GM23338 (cell line): Measurements from ENCODE around the gene FGF19. TPM values are rescaled to one million over a fixed set of nuclear protein-coding genes. Genes with fewer than 3 reads are reported as not detected.

Experiments
- ATAC-seq: fragments of 200-7000 bp; cut with Tn5 transposase; 3 replicates; pipeline ENCODE4 v1.9.1; 2020
- DNase-seq: peaks from one replicate; pipeline ENCODE4 v3.0.0-alpha.2; 2015; ENCODE audit warnings: low spot score
- H2AFZ ChIP-seq: fragments of 200-600 bp; sonication (generic); 2 replicates; pipeline ENCODE4 v1.8.0; 2016; ENCODE audit warnings: antibody characterized with exemption, mild to moderate bottlenecking, moderate library complexity
- H3F3A ChIP-seq: fragments of 200-600 bp; sonication (generic); replicated peaks from 2 replicates; pipeline ENCODE4 v1.8.0; 2017; ENCODE audit warnings: antibody characterized with exemption, mixed run types, low read depth
- H3K27ac ChIP-seq: fragments of 200-600 bp; sonication (generic); 2 replicates; pipeline ENCODE4 v1.6.1; 2016; ENCODE audit warnings: low read depth
- H3K27me3 ChIP-seq: fragments of 200-600 bp; sonication (generic); 2 replicates; pipeline ENCODE4 v1.8.0; 2016; ENCODE audit warnings: mild to moderate bottlenecking, mixed run types, moderate library complexity; ENCODE audit not compliant: insufficient read depth
- H3K36me3 ChIP-seq: fragments of 200-600 bp; sonication (generic); 2 replicates; pipeline ENCODE4 v1.8.0; 2016; ENCODE audit warnings: mild to moderate bottlenecking; ENCODE audit not compliant: insufficient read depth
- H3K4me1 ChIP-seq: fragments of 200-600 bp; sonication (generic); 2 replicates; pipeline ENCODE4 v1.8.0; 2016; ENCODE audit warnings: mild to moderate bottlenecking, moderate library complexity; ENCODE audit not compliant: insufficient read depth
- H3K4me2 ChIP-seq: fragments of 200-600 bp; sonication (generic); 2 replicates; pipeline ENCODE4 v1.7.1; 2017; ENCODE audit warnings: mixed run types
- H3K4me3 ChIP-seq: fragments of 200-600 bp; sonication (generic); 2 replicates; pipeline ENCODE4 v1.6.1; 2016; ENCODE audit warnings: mixed run types
- H3K79me2 ChIP-seq: fragments of 200-600 bp; sonication (generic); replicated peaks from 2 replicates; pipeline ENCODE4 v1.8.0; 2017; ENCODE audit warnings: mild to moderate bottlenecking; ENCODE audit not compliant: insufficient read depth
- H3K9me2 ChIP-seq: fragments of 200-600 bp; sonication (generic); 2 replicates; pipeline ENCODE4 v1.8.0; 2017; ENCODE audit not compliant: insufficient read depth
- H4K20me1 ChIP-seq: fragments of 200-600 bp; sonication (generic); replicated peaks from 2 replicates; pipeline ENCODE4 v1.8.0; 2017; ENCODE audit warnings: mild to moderate bottlenecking; ENCODE audit not compliant: insufficient read depth
- H3K27ac Mint-ChIP-seq: 2 replicates; pipeline ENCODE4 v1.8.0; 2020; ENCODE audit warnings: inconsistent platforms, mild to moderate bottlenecking, moderate library complexity, mixed read lengths
- H3K27me3 Mint-ChIP-seq: 3 replicates; pipeline ENCODE4 v1.8.0; 2022; ENCODE audit warnings: low read depth, mild to moderate bottlenecking, moderate library complexity, mixed read lengths, inconsistent platforms; ENCODE audit not compliant: insufficient read depth, poor library complexity
- H3K36me3 Mint-ChIP-seq: 3 replicates; pipeline ENCODE4 v1.8.0; 2021; ENCODE audit warnings: low read depth, mild to moderate bottlenecking, inconsistent platforms, moderate library complexity, mixed read lengths
- H3K4me1 Mint-ChIP-seq: 3 replicates; pipeline ENCODE4 v1.8.0; 2020; ENCODE audit warnings: mild to moderate bottlenecking, inconsistent platforms, mixed read lengths
- H3K4me3 Mint-ChIP-seq: 3 replicates; pipeline ENCODE4 v1.8.0; 2021; ENCODE audit warnings: moderate library complexity, mild to moderate bottlenecking, inconsistent platforms, mixed read lengths
- H3K9me3 Mint-ChIP-seq: 3 replicates; pipeline ENCODE4 v1.8.0; 2020; ENCODE audit warnings: moderate library complexity, mild to moderate bottlenecking, inconsistent platforms, mixed read lengths
- CREB1 ChIP-seq: fragments of 250-450 bp; sonication (Bioruptor Pico); IDR thresholded peaks from 2 replicates; pipeline ENCODE4 v1.5.0; 2020; ENCODE audit warnings: low read depth, mild to moderate bottlenecking, moderate library complexity
- CTCF ChIP-seq, 2 experiments: fragments of 200-600 bp in 1 of 2; sonication (generic) in 1 of 2; conservative IDR thresholded peaks; 2 replicates each; pipeline versions ENCODE4 v1.5.1 to v1.6.1; 2016 to 2017; ENCODE audit warnings: antibody characterized with exemption in 2 of 2, low read depth in 2 of 2, mild to moderate bottlenecking in 2 of 2, moderate library complexity in 1 of 2
- ETS1 ChIP-seq: IDR thresholded peaks from 2 replicates; pipeline ENCODE4 v1.6.1; 2016; ENCODE audit warnings: antibody characterized with exemption
- EZH2 ChIP-seq: fragments of 200-600 bp; sonication (generic); IDR thresholded peaks from one replicate; pipeline ENCODE4 v1.8.0; 2017; ENCODE audit warnings: antibody characterized with exemption, mild to moderate bottlenecking, low read depth; ENCODE audit not compliant: unreplicated experiment
- EZH2phosphoT487 ChIP-seq: fragments of 200-600 bp; sonication (generic); IDR thresholded peaks from one replicate; pipeline ENCODE4 v1.8.1; 2018; ENCODE audit warnings: antibody characterized with exemption; ENCODE audit not compliant: unreplicated experiment
- NANOG ChIP-seq: IDR thresholded peaks from 2 replicates; pipeline ENCODE4 v1.6.1; 2016; ENCODE audit warnings: antibody characterized with exemption, borderline replicate concordance
- POLR2AphosphoS5 ChIP-seq: IDR thresholded peaks from 2 replicates; pipeline ENCODE4 v1.6.1; 2016; ENCODE audit warnings: antibody characterized with exemption, low read depth
- REST ChIP-seq: IDR thresholded peaks from one replicate; pipeline ENCODE4 v1.6.1; 2018; ENCODE audit warnings: antibody characterized with exemption; ENCODE audit not compliant: unreplicated experiment
- STAT1 ChIP-seq: IDR thresholded peaks from one replicate; pipeline ENCODE4 v1.6.1; 2016; ENCODE audit warnings: antibody characterized with exemption; ENCODE audit not compliant: unreplicated experiment
- ZNF462 ChIP-seq: fragments of 250-450 bp; sonication (Bioruptor Pico); IDR thresholded peaks from 2 replicates; pipeline ENCODE4 v1.5.0; 2020; ENCODE audit warnings: mild to moderate bottlenecking, moderate library complexity
- polyA plus RNA-seq: library from polyadenylated mRNA; unstranded; fragments of >200 nt; fragmentation: Nextera tagmentation; extraction: Ambion mirVana; gene quantifications from 2 replicates; pipeline ENCODE4 v1.2.1, GENCODE V29; 2016
- total RNA-seq: library from RNA; depleted of rRNA; stranded (reverse); fragments of >200 nt; shearing (Covaris generic); gene quantifications from 2 replicates; pipeline ENCODE4 v1.2.3, GENCODE V29; 2014

The FGF19 gene
- total and polyA plus RNA-seq, 2 experiments from 2014 or later: 21.7 to 36.1 TPM

- TF ChIP-seq ZNF462 (CRISPR knock-in tag): no peak
- TF ChIP-seq NANOG: no peak
Observed at GRCh38 chr11:69686452-69686851, 17.4 kb downstream of the FGF19 start (continued).

GRCh38 chr11:69685348-69685747 lies 18.5 kb downstream of the FGF19 start:
- Histone ChIP-seq H3K27me3 (peaks cover 7% of the 10 kb centered on the region; the same call in 1 of the 2 replicates), H3K79me2 (no peaks in the 10 kb centered on the region), H3K4me2 (peak overlapping the region; percentile 75), H2AFZ (peak overlapping the region; percentile 78; the same call in 1 of the 2 replicates), H3K9me2 (no peaks in the 10 kb centered on the region), H3F3A (no peaks in the 10 kb centered on the region), H4K20me1 (no peaks in the 10 kb centered on the region), H3K4me1 (0 out of 2 replicates have a peak, but pooled peaks cover 5% of the 10 kb centered on the region), H3K36me3 (no peaks in the 10 kb centered on the region), H3K27ac (no peak overlapping the region), H3K4me3 (peak overlapping the region; percentile 48; the same call in 1 of the 2 replicates)
- TF ChIP-seq EZH2 (no peak), EZH2phosphoT487 (no peak), CTCF (conservative IDR thresholded peaks at IDR 0.05; ENCODE audit: low read depth in 2 of 2) (no peak), POLR2AphosphoS5 (no peak), NANOG (no peak), REST (no peak), CREB1 (CRISPR knock-in tag) (no peak), ETS1 (no peak), STAT1 (no peak)
- ATAC-seq: no peak
- Mint-ChIP-seq H3K4me1 (peaks cover 10% of the 10 kb centered on the region; the same call in 2 of the 3 replicates), H3K27me3 (peaks cover 11% of the 10 kb centered on the region), H3K36me3 (no peaks in the 10 kb centered on the region), H3K27ac (no peak overlapping the region), H3K4me3 (peak overlapping the region; percentile 49; the same call in 2 of the 3 replicates), H3K9me3 (no peaks in the 10 kb centered on the region; the same call in 2 of the 3 replicates)
- DNase-seq: no peak
